CD4-positive, alpha-beta T cell treated with Interferon alpha-2 for 1 hour (primary cell): ENCODE data around the gene AFF3.
"Not testable (repeated sequence)": the region's sequence is repeated elsewhere in the genome, so short reads cannot be mapped to it uniquely, and the experiment has no call there.

Source experiments
- DNase-seq, 2 donors: peaks; one replicate each; pipeline ENCODE4 v3.0.0-alpha.2; 2020 to 2022

Gene AFF3

GRCh38 chr2:100145893-100146656 is 3.7 kb upstream of the AFF3 start:
- DNase-seq: no peak

- no peak for DNase-seq
Measured at GRCh38 chr2:100143286-100143685, 896 bp upstream of the AFF3 start.

- no peak for DNase-seq
Measured at GRCh38 chr2:100141906-100142305, 484 bp downstream of the AFF3 start.

- peak in 1 of 2 donors; percentile 29 for DNase-seq
Measured at GRCh38 chr2:100140582-100140981, 1.8 kb downstream of the AFF3 start.

- DNase-seq: no peak
Measured at GRCh38 chr2:100137866-100138570, 4.4 kb downstream of the AFF3 start.

- no peak for DNase-seq
Measured at GRCh38 chr2:100137318-100137717, 5.1 kb downstream of the AFF3 start.

GRCh38 chr2:100136310-100136709 is 6.1 kb downstream of the AFF3 start:
- no peak for DNase-seq

GRCh38 chr2:100135415-100135814 is 7.0 kb downstream of the AFF3 start:
- DNase-seq: no peak

- DNase-seq: no peak
Measured at GRCh38 chr2:100130595-100131391, 11.6 kb downstream of the AFF3 start.

GRCh38 chr2:100126897-100127401 is 15.4 kb downstream of the AFF3 start:
- DNase-seq: no peak

- no peak for DNase-seq
Measured at GRCh38 chr2:100126201-100126600, 16.2 kb downstream of the AFF3 start.

- no peak for DNase-seq
Measured at GRCh38 chr2:100125626-100126025, 16.8 kb downstream of the AFF3 start.

GRCh38 chr2:100124761-100125160 is 17.6 kb downstream of the AFF3 start:
- DNase-seq: no peak

- no peak for DNase-seq
Measured at GRCh38 chr2:100121124-100121718, 21.2 kb downstream of the AFF3 start.

- no peak for DNase-seq
Measured at GRCh38 chr2:100119235-100119634, 23.2 kb downstream of the AFF3 start.

GRCh38 chr2:100113990-100114433 is 28.4 kb downstream of the AFF3 start:
- no peak for DNase-seq

- DNase-seq: peak in 1 of 2 donors; percentile 43
Measured at GRCh38 chr2:100110614-100111000, 31.8 kb downstream of the AFF3 start.

GRCh38 chr2:100109986-100110613 is 32.3 kb downstream of the AFF3 start:
- DNase-seq: no peak

GRCh38 chr2:100108648-100109020 is 33.8 kb downstream of the AFF3 start:
- not testable (repeated sequence) for DNase-seq

- DNase-seq: no peak
Measured at GRCh38 chr2:100107906-100108647, 34.3 kb downstream of the AFF3 start.

- DNase-seq: no peak
Measured at GRCh38 chr2:100107440-100107839, 35.0 kb downstream of the AFF3 start.

GRCh38 chr2:100106460-100106859 is 35.9 kb downstream of the AFF3 start:
- DNase-seq: no peak
